ENCODE results near the gene WLS.

Gene WLS

DNA sequence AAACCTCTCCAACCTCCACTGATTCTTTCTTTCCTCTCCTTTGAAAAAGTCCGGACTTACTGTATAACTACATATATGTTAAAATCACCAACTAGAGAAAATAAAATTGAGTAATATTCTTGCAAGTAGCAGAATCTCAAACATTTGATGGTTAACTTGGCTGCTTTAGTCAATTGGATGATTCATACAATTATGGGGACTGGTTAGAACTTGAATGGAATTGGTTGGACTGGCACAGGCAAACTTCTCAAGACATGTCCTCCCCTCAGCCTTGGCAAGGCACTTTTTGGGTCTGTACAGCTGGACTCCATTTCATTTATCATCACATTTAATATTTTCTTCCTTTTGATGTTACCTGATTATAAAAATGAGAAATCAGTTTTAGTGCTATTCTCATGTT, 6.5 kb downstream of the WLS start:
- no peak for DNase-seq

DNA sequence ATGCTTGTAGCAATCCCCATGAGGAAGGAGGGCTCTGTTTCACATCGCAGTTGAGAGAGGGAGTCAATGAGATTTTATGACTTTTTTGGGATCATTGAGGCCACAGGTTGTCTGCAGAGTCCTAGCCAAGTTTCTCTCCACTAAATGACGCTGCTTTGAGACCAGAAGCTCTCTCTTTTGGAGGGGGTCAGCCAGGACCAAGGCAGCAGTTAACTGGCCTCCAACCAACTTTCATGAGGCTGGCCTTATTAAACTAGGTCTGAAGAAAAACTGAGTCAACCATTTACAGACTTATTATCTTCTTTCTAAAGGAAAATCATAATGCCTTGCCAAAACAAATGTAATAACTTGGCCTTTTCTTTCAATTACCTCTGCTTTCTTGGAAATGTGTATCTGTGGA, 8.6 kb downstream of the WLS start:
- DNase-seq = no peak

DNA sequence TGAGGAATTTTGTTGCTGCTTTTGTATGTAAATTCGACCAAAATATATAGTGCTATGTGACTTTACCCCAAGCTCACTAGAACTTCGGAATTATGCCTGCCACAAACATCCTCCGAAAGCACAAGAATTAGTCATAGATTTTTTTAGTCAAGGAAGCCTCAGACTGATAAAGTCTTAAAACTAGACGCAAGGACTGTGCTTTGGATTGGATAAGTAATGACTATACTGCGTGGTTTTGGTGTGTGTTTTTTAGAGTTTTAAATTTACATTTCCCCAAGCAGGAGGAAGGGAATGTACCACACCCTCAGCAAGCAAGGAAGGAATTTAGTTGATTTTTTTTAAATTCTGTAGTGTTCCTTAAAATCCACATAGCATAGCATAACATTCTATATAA, 10.3 kb downstream of the WLS start:
- no peak for DNase-seq

DNA sequence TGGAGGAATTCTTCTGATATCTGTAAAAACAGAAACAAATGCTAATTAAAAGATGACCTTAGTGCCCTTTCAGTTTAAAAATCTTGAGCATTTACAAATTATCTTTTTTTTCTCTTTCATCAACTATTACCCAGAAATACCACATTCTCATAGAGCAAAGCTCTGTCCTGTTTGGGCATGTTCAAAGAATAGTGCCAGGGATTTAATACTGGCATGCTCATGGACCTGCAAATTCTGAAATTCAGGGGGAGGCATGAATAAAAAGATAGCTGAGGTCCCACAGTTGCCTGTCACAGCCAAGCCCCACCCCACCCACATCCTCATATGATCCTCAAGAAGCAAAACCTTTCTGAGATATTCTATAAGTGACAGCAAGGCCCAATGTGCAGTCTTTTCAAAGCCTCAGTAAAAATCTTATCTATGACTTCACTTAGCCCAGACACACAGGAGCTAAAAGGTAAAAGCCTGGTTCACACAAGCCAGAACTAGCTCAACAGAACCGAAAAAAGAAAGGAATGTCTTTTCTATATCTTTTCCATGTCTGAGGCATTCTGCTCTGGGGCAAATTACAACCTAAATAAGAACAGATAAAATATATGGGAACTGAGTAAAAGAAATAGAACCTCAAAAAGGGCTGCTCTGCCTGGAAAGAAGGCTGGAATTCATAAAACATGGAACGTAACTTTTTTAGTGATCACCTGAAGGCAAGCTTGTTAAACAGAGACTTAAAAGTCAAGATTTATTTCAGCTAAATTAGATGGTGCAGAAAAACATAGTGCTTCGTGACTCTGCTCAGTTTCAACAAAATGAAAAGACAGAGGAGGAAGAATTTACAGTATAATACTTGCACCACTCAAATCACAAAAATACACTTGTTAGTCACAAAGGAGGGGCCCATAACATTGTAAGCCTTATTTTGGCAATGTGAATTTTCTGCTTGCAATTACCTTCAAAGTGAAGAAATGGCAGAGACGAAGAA, 11.0 kb downstream of the WLS start:
- DNase-seq = no peak

DNA sequence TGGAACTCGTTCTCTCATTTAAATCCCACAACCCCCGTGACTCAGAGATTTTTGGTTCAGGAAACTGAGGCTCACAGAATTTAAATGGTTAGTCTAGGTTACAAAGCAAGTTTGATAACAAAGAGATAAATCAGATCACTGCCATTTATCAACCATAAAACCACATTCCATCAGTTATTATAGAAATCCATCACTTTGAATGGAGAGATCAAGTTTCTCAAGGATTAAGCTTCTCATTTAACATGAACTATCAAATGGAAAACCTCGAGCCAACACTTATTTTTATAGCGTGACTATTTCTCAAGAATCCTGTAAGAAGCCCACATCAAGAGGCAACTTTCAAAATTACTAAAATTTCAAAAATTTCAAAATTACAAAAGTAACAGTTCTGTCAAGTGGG, 11.9 kb downstream of the WLS start:
- no peak for DNase-seq

- no peak for DNase-seq
Measured at GRCh38 chr1:68218490-68218889, 13.8 kb downstream of the WLS start.

- no peak for DNase-seq
Measured at GRCh38 chr1:68217618-68218017, 14.7 kb downstream of the WLS start.

DNA sequence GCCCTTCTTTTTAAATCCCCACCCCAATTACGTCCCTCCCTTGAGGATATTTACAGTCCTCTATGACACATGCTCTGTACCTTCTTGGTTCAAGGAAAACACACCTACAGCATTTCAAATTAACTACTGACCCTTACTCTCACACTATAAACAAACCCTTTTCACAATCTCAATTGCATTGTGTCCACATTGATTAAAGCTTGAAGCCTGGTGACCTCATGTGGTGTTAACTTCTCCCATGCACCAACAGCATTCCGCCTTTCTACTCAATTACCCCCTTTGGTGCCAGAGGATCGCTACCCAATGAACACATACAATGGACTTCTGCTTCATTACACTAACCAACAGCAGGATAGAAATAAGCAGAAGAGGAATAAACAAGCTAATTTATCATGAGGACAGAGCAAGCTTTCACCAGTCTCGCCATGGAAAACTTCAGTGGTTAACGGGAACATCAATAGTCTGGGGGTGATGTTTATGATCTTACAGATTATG, 15.2 kb downstream of the WLS start:
- DNase-seq = no peak

- no peak for DNase-seq
Measured at GRCh38 chr1:68216089-68216772, 16.1 kb downstream of the WLS start.

- DNase-seq = no peak
Measured at GRCh38 chr1:68213843-68214242, 18.5 kb downstream of the WLS start.

DNA sequence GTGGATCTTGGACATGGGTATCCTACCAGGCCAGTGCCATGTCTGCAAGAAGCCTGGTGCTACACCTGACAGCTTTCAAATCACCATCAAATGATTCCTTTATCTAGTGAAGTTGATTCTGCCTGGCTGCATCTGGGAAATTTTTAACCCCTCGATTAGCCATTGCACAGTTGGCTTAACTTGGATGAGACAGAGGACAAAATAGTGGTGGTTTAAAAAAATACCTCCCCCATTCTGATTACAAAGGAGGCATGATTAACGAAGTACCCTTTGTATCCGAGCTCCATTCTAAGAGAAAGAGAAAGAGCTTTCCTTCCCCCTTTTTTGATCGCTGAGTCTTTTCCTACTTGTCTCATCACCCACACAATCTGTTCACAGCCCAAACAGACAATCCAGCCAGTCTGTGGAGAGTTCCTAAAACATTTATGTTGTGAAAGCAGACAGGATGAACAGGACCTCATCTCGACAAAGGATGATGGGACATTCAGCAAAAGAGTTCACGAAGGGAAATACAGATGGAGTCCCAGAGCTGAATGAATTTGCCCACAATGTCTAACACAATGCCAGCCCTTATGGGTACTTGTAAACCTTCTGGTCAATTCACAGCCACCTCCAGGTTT, 20.5 kb downstream of the WLS start:
- no peak for DNase-seq

DNA sequence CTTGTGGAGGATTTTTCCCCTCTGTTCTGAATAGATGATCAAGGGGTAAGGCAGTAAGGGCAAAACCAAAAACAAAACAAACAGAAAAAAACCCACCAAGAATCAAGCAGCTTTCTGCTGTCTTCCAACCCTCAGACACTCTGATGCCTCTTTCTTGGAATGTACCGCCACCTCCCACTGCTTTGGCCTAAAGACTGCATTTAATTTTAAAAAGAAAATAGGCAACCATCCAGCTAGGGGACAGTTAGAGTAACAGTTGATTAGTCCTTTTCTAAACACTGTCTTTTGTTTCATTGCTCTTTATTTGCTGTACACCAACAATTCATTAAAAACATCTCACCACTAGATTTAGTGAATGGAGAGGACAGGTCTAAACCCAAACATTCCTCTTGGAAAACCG, 21.5 kb downstream of the WLS start:
- DNase-seq = no peak

- DNase-seq = no peak
Measured at GRCh38 chr1:68210027-68210426, 22.3 kb downstream of the WLS start.

DNA sequence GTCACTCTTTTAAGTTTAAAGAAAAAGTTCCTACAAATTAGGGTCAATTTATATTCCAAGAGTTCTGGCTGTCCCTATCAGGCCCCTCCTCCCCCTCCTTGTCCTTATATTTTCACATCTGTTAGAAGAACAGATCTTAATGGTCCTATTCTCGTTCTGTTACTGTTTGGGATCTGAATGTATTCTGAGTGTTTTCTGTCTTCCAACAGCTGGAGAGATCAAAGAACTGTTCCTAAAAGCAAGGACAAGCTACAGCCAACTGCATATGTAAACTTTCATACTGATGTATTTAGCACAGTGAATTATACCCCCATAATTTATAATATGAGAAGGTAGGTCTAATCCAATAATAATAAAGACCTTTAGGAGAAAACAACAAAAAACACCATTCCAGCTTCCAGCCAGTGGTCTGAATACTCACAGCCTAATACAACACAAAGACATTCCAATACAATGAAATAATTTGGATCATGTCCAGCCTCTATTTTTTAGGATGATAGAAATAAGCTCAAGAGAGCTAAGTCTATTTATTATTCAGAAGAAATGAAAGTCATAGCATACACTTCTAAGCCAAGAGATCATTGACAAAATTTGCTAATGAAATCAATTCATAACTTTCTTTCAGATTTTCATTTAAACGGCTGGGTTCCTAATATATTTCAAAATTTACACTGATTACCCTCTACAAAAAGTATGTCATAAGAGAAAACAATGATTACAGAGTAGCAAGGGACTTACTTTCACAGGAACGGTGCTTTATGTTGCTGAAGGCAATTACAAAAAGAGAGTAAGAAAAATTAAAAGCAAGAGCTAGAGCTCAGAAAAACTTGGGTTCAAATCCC, 25.3 kb downstream of the WLS start:
- DNase-seq = no peak

GRCh38 chr1:68205794-68206358, 26.4 kb downstream of the WLS start:
- DNase-seq = no peak

DNA sequence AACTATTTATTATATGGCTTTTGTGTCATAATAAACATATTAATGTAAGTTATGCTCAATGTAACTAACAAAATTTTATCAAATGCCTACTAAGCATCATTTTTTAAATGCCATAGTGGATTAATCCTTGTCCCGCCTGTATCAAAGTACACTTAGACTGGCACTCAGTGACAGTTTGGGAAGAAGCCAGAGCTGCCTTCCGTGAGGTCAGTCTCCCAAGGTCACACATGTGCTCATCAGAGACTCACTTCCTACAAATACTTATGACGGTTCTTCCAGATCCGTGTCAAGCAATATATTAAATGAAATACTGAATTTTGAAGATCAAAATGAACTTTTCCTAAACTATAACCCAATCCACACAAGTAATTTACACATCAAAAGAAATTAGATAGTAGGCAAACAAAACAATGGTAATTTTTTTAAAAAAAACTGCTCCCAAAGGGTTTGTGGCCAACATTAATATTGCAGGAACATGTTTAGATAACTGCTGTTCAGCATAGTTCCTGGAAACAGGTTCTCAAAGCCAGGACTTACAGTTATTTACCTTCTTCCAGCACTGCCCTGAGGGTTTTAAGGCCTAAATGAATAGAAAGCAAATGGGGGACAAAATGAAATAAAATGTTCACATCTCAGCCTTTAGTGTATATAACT, 27.2 kb downstream of the WLS start:
- no peak for DNase-seq

GRCh38 chr1:68202239-68202832, 30.0 kb downstream of the WLS start:
- DNase-seq = no peak

DNA sequence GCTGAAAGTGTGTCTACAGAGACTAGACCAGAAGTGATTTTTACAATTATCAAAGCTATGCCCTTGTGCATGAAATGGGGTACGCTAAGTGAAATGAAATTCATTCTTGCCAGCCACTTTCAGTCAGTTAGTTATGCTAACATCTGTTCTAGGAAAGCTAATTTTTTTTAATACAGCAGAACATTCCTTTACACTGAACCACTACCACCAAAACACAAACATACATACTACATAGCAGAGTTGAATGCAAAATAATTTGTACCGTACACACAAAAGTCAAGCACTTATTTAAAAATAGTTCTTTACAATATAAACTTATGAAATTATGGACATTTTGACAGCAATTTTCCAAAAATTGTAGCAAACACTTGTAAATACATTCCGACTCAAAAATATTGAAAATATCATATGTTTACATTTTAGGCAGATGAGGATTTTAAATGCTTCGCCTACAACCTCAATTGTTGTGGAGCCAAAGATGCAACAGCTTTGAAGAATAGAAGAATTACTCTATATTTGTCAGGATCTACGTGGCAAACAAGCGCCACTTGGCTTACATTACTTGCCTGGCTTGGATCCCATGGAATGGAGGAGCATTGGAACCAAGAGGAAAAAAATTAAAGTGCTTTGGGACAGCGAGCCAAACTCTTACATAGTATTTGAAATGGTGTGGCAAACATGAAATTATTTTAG, 30.6 kb downstream of the WLS start:
- DNase-seq = no peak

GRCh38 chr1:68199603-68200002, 32.7 kb downstream of the WLS start:
- DNase-seq = no peak

- DNase-seq = no peak
Measured at GRCh38 chr1:68198752-68199151, 33.6 kb downstream of the WLS start.

DNA sequence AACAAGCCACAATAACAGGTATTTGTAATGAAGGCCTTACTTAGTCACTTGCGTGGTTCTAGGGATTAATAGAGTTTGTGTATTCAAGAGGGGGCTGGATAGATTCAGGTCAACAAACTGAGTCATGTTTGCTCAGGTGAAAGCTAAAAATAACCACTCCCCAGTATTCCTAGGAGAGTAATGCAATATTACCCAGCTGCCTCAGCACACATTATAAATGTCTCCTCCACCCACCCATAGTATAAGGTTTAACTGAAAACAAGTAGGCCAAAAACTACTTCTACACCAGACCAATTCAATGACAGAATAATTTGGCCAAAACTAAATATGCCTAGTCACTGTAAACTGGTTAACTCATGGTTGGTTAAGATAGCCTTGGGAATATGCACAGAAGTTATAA, 34.4 kb downstream of the WLS start:
- DNase-seq = no peak

Data from activated CD4-positive, alpha-beta T cell treated with anti-CD3 and anti-CD28 coated beads, Interleukin-10, Interleukin-2, amounts not matched to agents 100 ng/mL and 50 ng/mL, durations not matched to agents 16 hours and 8 hours (primary cell).